CD4-positive, CD25-positive, alpha-beta regulatory T cell (primary cell): ENCODE data around the gene TBKBP1. TPM values are rescaled to one million over a fixed set of nuclear protein-coding genes. Genes with fewer than 3 reads are reported as not detected.

Experiments used
- polyA plus RNA-seq, 4 donors: library from polyadenylated mRNA; unstranded; fragments of 300-500 nt; fragmentation: Illumina TruSeq; gene quantifications; one replicate each; pipeline ENCODE4 v1.2.3, GENCODE V29; 2021
- total RNA-seq: library from RNA; stranded (reverse); gene quantifications from one replicate; pipeline ENCODE4 v1.2.3, GENCODE V29; 2022

TBKBP1 gene
- total and polyA plus RNA-seq, 5 donors from 2014 or later: 0.11 to 6.1 (median 0.53) TPM

Other genes starting within 250 kb of the TBKBP1 start
- 118 TPM for gene NPEPPS, start 163.1 kb upstream of the TBKBP1 start, total RNA-seq
- 10 to 100 TPM; 40.6 to 50.1 (median 41.5) TPM for gene NPEPPS, start 163.1 kb upstream of the TBKBP1 start, polyA plus RNA-seq
- gene KPNB1, start 44.2 kb upstream of the TBKBP1 start, total RNA-seq: 242 TPM
- 10 to 100 TPM; 20.4 to 27.2 (median 23.3) TPM for gene KPNB1, start 44.2 kb upstream of the TBKBP1 start, polyA plus RNA-seq
- 15.7 TPM for gene TBX21, start 39.1 kb downstream of the TBKBP1 start, total RNA-seq
- gene TBX21, start 39.1 kb downstream of the TBKBP1 start, polyA plus RNA-seq: 1 to 10 TPM; 3.8 to 8.5 (median 5.2) TPM
- gene OSBPL7, start 127.6 kb downstream of the TBKBP1 start, total RNA-seq: 46.1 TPM
- 1 to 10 TPM; 2.1 to 5.1 (median 3.4) TPM for gene OSBPL7, start 127.6 kb downstream of the TBKBP1 start, polyA plus RNA-seq
- gene MRPL10, start 137.4 kb downstream of the TBKBP1 start, total RNA-seq: 40.8 TPM
- 10 to 100 TPM; 47.2 to 58.8 (median 54.2) TPM for gene MRPL10, start 137.4 kb downstream of the TBKBP1 start, polyA plus RNA-seq
- gene LRRC46, start 137.5 kb downstream of the TBKBP1 start, total RNA-seq: 0.20 TPM
- gene LRRC46, start 137.5 kb downstream of the TBKBP1 start, polyA plus RNA-seq: under 1 TPM; 0.11 to 0.48 (median 0.21) TPM
- 24.4 TPM for gene SCRN2, start 147.1 kb downstream of the TBKBP1 start, total RNA-seq
- gene SCRN2, start 147.1 kb downstream of the TBKBP1 start, polyA plus RNA-seq: 10 to 100 TPM; 15.9 to 30.9 (median 21.2) TPM
- gene SP6, start 157.0 kb downstream of the TBKBP1 start, total RNA-seq: 0.17 TPM
- gene SP6, start 157.0 kb downstream of the TBKBP1 start, polyA plus RNA-seq: not detected
- 35.0 TPM for gene SP2, start 202.1 kb downstream of the TBKBP1 start, total RNA-seq
- 1 to 10 TPM; 6.2 to 7.5 (median 6.6) TPM for gene SP2, start 202.1 kb downstream of the TBKBP1 start, polyA plus RNA-seq
- 7.8 TPM for gene PNPO, start 247.4 kb downstream of the TBKBP1 start, total RNA-seq
- 10 to 100 TPM; 18.3 to 25.5 (median 19.0) TPM for gene PNPO, start 247.4 kb downstream of the TBKBP1 start, polyA plus RNA-seq